NCI-H1092 treated with DMSO at 0.1 percent for 48 hours (cell line): ENCODE measurements around the gene VPS33B.

Experiments
- DNase-seq: peaks from one replicate; lab custom pipeline; 2025; lab: John Stamatoyannopoulos, UW

The VPS33B gene

GRCh38 chr15:90949979-90950675, 72.3 kb downstream of the VPS33B start:
- DNase-seq = no peak
